Tibial nerve (tissue), 4 donors: Measurements from ENCODE around the gene WNT5A. TPM values are rescaled to one million over a fixed set of nuclear protein-coding genes. Genes with fewer than 3 reads are reported as not detected.
A peak's percentile ranks its signal among the peaks of the same experiment; 100 is the strongest.
"Not testable (repeated sequence)": the region's sequence is repeated elsewhere in the genome, so short reads cannot be mapped to it uniquely, and the experiment has no call there.

Source experiments
- DNase-seq, 2 donors: peaks; one replicate each; pipeline ENCODE4 v3.0.0-alpha.2; 2019; ENCODE audit warnings: low spot score in 2 of 2
- H3K27ac ChIP-seq, 4 donors: fragments of 200-600 bp; sonication (generic) in 3 of 4; one replicate each; pipeline ENCODE4 v1.5.1; 2017 to 2019; ENCODE audit warnings: mild to moderate bottlenecking in 1 of 4
- H3K27me3 ChIP-seq, 2 donors: fragments of 200-600 bp; sonication (generic) in 1 of 2; one replicate each; pipeline versions ENCODE4 v1.5.1 to v1.6.0; 2017 to 2019
- H3K36me3 ChIP-seq, 3 donors: fragments of 200-600 bp; sonication (generic); one replicate each; pipeline ENCODE4 v1.5.1; 2018 to 2019
- H3K4me1 ChIP-seq, 4 donors: fragments of 200-600 bp; sonication (generic) in 3 of 4; one replicate each; pipeline ENCODE4 v1.5.1; 2017 to 2019
- H3K4me3 ChIP-seq, 4 donors: fragments of 200-600 bp; sonication (generic) in 3 of 4; one replicate each; pipeline ENCODE4 v1.5.1; 2017 to 2019; ENCODE audit warnings: mild to moderate bottlenecking in 1 of 4, moderate library complexity in 1 of 4
- H3K9me3 ChIP-seq, 4 donors: fragments of 200-600 bp; sonication (generic) in 3 of 4; one replicate each; pipeline ENCODE4 v1.5.1; 2017 to 2019
- EP300 ChIP-seq, 2 donors: sonication (generic); formaldehyde crosslinking; IDR thresholded peaks; one replicate each; pipeline ENCODE4 v1.6.1; 2017; ENCODE audit warnings: antibody characterized with exemption in 2 of 2, mild to moderate bottlenecking in 1 of 2
- POLR2A ChIP-seq, 2 donors: fragments of 450-650 bp; IDR thresholded peaks; one replicate each; pipeline ENCODE4 v1.6.1; 2017; ENCODE audit warnings: antibody characterized with exemption in 2 of 2, mild to moderate bottlenecking in 2 of 2, moderate library complexity in 2 of 2
- WGBS, 2 donors: methylation state at CpG; one replicate each; pipeline ENCODE4 v1.1.5; 2018; 5-methylcytosine and 5-hydroxymethylcytosine counted together
- total RNA-seq, 4 donors: library from RNA; depleted of rRNA; stranded (reverse); fragments of >200 nt; gene quantifications; one replicate each; pipeline ENCODE4 v1.1.0, GENCODE V29; 2016
- TF ChIP-seq, protein P1 (sequence below), 5 experiments: fragments of 200-600 bp in 3 of 5; fragments of 450-650 bp in 2 of 5; sonication (generic) in 3 of 5; IDR thresholded peaks; one replicate each; pipeline ENCODE4 v1.5.1; 2016 to 2019; ENCODE audit warnings: antibody characterized with exemption in 5 of 5, mild to moderate bottlenecking in 3 of 5, moderate library complexity in 2 of 5

The WNT5A gene
- total RNA-seq, 4 donors from 2014 or later: 0.30 to 34.5 (median 9.3) TPM

DNA sequence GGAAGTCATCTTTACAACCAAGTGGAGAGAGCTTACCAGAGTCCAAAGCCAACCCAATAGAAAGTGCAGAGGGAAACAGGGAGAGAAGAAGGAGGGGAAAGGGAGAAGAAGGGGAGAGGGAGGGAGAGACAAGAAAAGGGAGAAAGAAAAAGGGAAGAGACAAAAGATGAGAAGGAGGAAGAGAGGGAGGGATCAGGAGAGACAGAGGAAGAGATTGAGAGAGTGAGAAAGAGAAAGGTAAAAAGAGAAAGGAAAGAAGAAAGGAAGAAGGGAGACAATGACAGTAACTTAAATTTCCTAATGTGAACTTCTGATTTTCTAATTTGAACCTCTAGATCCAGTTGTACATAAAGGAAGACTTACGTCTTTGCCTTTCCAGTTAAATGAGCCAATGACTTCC, 20.7 kb upstream of the WNT5A start:
- no peaks in the 10 kb centered on the region for H3K27me3 ChIP-seq

DNA sequence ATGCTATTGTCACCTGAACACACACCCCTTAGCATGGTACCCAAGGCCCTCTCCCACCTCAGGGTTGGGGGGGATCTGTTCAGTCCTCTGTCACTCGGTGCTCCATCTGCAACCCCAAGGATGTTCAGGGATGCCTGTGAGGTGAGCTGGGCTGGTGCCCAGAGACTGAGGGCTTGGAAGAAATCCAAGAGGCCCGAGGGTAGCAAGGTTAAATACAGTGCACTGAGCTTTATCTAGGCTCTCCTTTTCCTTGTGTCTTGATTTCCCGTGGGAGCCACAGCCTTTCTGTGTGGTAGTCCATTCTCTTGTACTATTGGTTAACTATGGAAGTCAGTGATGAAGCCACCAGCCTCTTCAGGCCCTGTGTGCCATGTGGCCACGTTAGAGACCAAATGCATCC, 18.7 kb upstream of the WNT5A start:
- WGBS, 2 donors: 54 to 73% methylated on average over 4 of the region's 4 CpGs
- TF ChIP-seq, protein P1, sequence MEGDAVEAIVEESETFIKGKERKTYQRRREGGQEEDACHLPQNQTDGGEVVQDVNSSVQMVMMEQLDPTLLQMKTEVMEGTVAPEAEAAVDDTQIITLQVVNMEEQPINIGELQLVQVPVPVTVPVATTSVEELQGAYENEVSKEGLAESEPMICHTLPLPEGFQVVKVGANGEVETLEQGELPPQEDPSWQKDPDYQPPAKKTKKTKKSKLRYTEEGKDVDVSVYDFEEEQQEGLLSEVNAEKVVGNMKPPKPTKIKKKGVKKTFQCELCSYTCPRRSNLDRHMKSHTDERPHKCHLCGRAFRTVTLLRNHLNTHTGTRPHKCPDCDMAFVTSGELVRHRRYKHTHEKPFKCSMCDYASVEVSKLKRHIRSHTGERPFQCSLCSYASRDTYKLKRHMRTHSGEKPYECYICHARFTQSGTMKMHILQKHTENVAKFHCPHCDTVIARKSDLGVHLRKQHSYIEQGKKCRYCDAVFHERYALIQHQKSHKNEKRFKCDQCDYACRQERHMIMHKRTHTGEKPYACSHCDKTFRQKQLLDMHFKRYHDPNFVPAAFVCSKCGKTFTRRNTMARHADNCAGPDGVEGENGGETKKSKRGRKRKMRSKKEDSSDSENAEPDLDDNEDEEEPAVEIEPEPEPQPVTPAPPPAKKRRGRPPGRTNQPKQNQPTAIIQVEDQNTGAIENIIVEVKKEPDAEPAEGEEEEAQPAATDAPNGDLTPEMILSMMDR (IDR thresholded peaks at IDR 0.05): no peak
- TF ChIP-seq POLR2A (IDR thresholded peaks at IDR 0.05): no peak
- Histone ChIP-seq H3K4me3 (no peak overlapping the region), H3K27me3 (no peaks in the 10 kb centered on the region), H3K4me1 (no peaks in the 10 kb centered on the region), H3K36me3 (no peaks in the 10 kb centered on the region), H3K27ac (no peak overlapping the region), H3K9me3 (no peaks in the 10 kb centered on the region)
- no peak for DNase-seq

More for the DNA sequence above, 20.7 kb upstream of the WNT5A start:
- H3K4me3 ChIP-seq: no peak overlapping the region
- no peak overlapping the region for H3K27ac ChIP-seq
- H3K9me3 ChIP-seq: no peaks in the 10 kb centered on the region
- no peak for DNase-seq
- 86 to 93% methylated on average over 1 of the region's 1 CpG for WGBS, 2 donors
- H3K36me3 ChIP-seq: no peaks in the 10 kb centered on the region
- peaks cover 0 to 11% (median 0%) of the 10 kb centered on the region in 4 donors for H3K4me1 ChIP-seq
- TF ChIP-seq EP300 (IDR thresholded peaks at IDR 0.05) (no peak), POLR2A (IDR thresholded peaks at IDR 0.05) (no peak)
- TF ChIP-seq, protein P1 (IDR thresholded peaks at IDR 0.05): no peak

DNA sequence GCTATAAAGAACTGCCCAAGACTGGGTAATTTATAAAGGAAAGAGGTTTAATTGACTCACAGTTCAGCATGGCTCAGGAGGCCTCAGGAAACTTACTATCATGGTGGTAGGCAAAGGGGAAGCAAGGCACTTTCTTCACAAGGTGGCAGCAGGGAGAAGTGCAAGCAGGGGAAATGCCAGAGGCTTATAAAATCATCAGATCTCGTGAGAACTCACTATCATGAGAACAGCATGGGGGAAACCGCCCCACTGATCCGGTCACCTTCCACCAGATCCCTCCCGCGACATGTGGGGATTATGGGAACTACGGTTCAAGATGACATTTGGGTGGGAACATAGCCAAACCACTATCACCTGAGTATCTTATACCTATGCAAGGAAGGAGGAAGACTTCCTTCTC, 18.0 kb upstream of the WNT5A start:
- TF ChIP-seq, protein P1 (IDR thresholded peaks at IDR 0.05): peak in 1 of 5 experiments; percentile 13
- not testable (repeated sequence) for H3K27ac ChIP-seq, H3K4me1 ChIP-seq, H3K4me3 ChIP-seq, H3K27me3 ChIP-seq, H3K36me3 ChIP-seq, H3K9me3 ChIP-seq
- 51 to 58% methylated on average over 6 of the region's 6 CpGs for WGBS, 2 donors
- peak in 1 of 2 donors; percentile 40 for DNase-seq

DNA sequence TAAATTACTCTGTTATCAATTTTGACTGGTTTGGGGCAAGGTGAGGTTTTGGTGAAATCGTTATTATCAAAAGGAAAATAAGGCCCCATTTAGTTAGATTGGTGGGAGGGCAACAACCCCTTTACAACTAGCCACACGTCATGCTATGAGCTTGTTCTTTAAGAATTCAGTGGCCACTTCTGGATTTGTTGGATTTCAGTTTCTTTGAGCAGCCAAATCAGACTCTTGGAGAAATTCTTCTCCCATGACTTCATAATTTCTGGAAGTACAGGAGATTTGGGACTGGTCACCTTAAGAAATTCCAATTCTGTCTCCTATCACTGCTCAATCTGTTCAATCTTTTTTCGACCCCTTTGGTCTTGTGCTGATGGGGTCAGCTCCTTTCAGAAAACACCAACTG, 14.8 kb upstream of the WNT5A start:
- Histone ChIP-seq H3K27me3 (no peaks in the 10 kb centered on the region), H3K4me1 (no peaks in the 10 kb centered on the region), H3K4me3 (no peak overlapping the region), H3K9me3 (no peaks in the 10 kb centered on the region), H3K27ac (no peak overlapping the region), H3K36me3 (no peaks in the 10 kb centered on the region)
- DNase-seq: no peak
- TF ChIP-seq POLR2A (IDR thresholded peaks at IDR 0.05): no peak
- WGBS, 2 donors: 76 to 84% methylated on average over 3 of the region's 3 CpGs

DNA sequence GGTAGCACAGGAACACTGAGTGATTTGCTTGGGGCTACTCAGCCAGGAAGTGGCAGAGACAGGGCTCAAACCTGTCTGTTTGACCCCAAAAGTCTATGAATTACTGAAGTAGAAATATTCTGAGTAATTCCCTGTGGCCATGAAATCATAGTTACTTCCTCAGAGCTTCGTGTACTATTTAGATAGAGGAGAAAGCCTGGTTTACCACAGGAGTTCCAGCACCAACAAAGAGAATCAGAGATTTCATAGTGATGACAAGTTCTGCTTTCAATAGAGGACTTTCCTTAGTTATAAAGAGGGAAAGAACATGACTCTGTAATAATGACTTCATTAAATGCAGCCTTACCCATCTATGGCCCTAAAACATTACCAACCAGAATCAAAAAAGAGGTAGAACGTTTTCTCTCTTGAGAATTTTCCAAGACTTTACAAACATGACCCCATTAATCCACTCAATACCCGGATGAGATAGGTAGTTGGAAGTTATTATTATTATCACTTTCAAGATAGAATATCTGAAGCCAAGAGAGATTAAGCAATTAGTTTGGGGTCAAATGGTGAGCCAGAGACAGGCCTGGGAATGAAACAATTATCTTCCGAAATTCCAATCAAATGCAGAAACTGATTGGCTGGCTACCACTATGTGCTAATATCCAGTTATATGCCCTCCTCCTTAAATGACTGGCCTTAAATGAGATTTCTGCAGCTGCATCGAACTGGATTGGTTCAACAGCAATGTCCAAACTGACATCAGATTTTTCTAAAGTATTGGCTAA, 13.6 kb upstream of the WNT5A start:
- H3K4me1 ChIP-seq: no peaks in the 10 kb centered on the region
- no peaks in the 10 kb centered on the region for H3K36me3 ChIP-seq
- no peaks in the 10 kb centered on the region for H3K9me3 ChIP-seq
- H3K4me3 ChIP-seq: no peak overlapping the region
- TF ChIP-seq POLR2A (IDR thresholded peaks at IDR 0.05) (no peak), EP300 (IDR thresholded peaks at IDR 0.05) (no peak)
- TF ChIP-seq, protein P1 (IDR thresholded peaks at IDR 0.05): no peak
- H3K27ac ChIP-seq: no peak overlapping the region
- no peaks in the 10 kb centered on the region for H3K27me3 ChIP-seq
- no peak for DNase-seq
- WGBS, 2 donors: 53 to 68% methylated on average over 5 of the region's 5 CpGs
